UCSD-AML1 (cell line): ENCODE data around the gene EPB41L4B.
"Not testable (repeated sequence)": the region's sequence is repeated elsewhere in the genome, so short reads cannot be mapped to it uniquely, and the experiment has no call there.

ENCODE experiments used
- DNase-seq: peaks from one replicate; lab custom pipeline; 2025; ENCODE audit not compliant: unreplicated experiment; lab: John Stamatoyannopoulos, UW

Gene EPB41L4B

DNA sequence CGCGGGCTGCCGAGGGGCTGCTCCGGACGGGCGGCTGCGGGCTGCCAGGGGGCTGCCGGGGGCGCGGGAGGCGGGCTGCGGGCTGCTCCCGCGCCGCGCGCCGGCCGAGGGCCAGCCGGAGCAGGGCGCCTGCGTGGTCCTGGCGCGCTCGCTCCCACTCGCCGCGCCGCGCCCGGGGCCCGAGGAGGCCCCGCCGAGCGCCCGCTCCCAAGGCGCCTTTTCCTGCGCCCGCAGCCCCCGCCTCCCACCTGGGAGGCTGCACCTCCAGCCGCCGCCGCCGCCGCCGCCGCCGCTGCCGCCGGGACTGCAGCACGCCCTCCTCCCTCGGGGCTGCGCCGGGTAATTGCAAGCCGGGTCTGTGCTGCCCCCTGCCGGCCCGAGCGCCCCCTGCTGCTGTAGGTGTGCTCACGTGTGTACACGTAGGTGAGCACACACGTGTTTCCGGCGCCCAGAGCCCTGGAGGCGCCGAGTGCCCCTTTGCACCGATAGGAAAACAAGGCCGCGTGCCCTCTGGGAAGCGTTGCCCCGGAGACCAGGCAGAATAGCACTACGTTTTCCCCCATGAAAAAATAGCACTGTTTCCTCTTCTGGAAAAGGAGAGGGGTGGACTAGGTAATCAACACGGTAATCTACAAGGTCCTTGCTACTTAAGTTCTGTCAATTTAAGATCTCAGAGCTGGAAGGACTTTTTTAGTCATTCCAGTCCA lies at the start of gene EPB41L4B:
Gene EPB41L4B (minus strand): TSS at position 318 of the 707 bp plus-strand sequence. CDS start 613 bp downstream, outside the sequence.
- peak; percentile 76 for DNase-seq

DNA sequence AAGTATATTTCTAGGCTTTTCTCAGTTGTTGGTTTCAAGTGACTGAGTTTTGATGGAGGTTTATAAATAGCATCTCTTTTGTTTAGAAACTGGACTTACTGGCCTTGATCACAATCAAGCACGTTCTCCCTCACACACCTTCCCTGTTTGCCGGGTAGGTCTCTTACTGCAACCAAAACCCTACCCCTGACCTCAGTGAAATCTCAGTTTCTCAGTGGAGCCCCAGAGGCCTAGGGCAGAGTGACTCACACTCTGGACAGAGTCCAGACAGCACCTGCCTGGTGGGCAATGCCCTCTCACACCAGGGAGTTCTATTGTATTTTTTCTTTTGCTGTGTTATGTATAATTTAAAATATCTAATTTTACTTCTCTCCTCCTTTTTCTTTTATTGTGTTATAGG lies 48.4 kb upstream of the EPB41L4B start:
- DNase-seq = no peak

DNA sequence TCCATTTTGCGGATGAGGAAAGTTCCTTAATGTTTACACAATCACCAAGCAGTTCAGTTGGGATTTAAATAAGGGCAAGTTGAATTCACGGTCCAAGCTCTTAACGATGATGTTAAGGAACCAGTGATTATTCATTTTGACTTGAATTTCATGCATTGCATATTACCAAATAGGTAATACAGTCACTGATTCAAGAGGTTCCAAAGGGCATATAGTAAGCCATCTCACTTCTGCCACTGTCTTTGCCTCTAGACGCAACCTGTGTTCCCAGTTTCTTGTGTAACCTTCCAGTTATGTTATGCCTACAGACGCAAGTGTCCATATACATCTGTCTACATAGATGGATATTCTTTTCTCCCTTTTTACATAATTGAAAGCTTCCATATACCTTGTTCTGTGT lies 39.9 kb upstream of the EPB41L4B start:
- DNase-seq = no peak

DNA sequence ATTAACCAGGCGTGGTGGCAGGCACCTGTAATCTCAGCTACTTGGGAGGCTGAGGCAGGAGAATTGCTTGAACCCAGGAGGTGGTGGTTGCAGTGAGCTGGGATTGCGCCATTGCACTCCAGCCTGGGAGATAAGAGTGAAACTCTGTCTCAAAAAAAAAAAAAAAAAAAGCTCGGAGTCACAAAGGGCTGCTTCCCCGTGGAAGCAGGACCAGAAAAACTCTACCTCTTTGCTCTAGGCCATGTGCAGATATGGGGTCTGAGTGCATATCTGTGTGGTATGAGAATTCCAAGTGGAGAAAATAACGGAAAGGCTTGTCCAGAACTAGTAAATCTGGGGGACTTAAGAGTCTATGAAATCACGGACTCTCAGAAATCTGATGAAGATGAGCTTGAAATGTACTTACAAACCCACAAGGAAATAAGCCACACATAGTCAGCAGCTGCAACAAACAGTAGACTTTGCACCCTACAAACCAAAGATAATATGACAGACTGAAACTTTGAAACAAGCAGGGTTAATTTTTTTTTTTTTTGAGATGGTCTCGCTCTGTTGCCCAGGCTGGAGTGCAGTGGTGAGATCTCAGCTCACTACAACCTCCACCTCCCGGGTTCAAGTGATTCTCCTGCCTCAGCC lies 38.2 kb upstream of the EPB41L4B start:
- DNase-seq = not testable (repeated sequence)

DNA sequence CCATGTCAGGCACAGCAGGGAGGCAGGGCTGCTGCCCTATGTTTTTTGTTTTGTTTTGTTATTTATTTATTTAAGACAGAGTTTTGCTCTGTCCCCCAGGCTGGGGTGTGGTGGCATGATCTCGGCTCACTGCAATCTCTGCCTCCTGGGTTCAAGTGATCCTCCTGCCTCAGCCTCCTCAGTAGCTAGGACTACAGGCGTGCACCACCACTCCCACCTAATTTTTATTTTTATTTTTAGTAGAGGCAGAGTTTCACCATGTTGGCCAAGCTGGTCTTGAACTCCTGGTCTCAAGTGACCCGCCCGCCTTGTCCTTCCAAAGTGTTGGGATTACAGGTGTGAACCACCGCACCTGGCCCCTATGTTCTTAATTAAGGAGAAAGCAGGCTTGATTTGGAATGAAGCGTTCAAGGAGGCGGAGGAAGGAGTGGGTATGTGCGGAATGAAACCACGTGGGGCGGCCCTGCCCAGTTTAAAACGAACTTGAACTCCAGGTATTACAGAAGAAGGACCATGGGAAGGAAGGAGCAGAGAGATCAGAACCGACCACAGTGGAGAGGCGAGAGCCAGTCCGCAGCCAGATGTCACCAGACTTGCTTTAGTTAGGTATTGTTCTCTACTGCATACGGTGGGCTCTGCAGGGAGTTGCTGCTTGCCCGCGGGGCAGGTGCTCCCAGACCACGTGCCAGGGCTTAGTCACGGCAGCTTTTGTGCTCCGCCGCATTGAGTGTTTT lies 34.9 kb upstream of the EPB41L4B start:
- no peak for DNase-seq

DNA sequence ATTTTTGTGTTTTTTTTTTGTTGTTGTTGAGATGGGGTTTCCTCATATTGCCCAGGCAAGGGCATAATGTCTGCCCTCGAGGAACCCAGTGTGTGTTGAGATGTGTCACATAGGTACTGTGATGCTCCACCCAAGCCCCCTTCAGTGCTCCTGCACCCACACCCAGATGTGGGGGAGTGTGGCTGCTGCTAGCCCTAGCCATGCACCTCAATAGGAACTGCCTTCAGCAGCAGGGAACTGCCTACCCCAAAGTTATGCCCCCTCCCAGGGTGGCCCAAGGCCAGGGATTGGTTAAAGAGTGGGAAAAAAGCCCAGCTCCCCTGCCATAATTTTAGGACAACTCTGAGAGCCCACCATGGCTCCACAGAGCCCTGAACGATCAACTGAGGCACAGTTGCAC lies 33.3 kb upstream of the EPB41L4B start:
- no peak for DNase-seq

DNA sequence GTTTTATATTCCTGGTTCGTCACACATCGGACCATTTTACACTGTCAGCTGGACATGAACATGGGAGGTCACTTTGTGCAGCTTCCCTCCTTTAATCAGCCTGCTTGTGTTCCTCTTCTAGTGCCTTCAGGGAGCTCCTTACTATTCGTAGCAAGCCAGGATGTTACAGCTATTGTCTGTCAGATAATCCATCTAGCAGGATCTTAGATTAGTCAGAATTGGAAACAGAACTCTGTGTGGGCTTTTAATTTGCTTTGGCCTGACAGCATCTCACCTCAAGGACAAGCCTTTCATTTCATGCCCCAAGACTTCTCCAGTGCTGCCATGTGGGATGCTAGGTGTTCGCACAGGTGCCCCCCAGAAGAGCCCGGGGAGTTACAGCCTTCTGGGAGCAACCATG lies 30.2 kb upstream of the EPB41L4B start:
- no peak for DNase-seq

DNA sequence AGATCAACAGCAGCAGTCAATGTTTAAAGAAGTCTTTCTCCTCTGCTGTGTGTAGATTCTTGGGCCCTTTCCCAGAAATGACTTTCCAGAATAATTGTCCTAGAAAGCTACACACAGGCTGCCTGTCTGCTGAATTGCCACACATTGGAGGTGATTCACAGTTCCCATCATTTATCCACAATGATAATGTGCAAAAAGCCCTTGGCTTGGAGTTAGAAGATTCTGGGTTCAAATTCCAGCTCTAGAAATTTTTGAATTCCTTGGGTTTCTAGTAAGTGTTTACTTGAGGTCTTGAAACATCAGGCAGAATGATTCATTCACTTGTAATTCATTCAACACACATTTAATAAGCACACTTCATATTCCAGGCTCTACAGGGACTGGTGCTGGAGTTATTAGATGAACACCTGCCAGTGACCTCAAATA lies 28.6 kb upstream of the EPB41L4B start:
- no peak for DNase-seq

DNA sequence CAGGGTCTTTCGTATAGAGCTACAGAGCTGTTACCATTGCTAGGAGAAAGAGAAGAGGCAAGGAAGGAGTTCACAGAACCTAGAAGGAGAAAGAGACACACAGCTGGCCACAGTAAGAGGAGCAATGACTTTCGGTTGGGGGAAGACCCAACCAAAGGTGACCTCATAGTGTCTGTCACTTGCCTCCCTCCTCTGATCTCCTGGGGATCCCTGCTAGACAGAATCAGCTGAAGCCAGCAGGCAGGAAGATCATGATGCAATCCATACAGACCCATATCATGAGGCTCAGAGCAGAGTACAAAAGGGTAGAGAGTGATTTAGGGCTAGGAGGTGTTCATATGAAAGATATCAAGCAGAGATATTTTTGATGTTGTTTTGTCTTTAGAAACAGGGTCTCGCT lies 26.0 kb upstream of the EPB41L4B start:
- DNase-seq = no peak

DNA sequence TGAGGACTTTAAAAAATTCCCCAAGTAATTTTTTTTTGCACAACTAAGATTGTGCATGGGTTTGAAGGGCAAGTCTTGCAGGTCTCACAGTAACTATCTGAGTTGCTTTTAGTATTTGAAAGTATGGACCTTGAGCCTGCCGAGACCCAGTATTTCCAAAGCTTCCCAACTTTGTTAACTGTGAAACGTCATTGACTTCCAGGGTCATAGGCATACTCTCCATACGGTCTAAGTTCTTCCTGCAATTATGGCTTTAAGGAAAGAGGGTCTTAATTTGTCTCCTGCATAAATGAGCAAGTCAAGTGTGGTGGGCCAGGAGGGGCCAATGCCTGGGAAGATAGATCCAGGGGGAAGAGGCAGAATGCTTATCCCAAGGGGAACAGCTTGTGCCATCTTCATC lies 24.0 kb upstream of the EPB41L4B start:
- no peak for DNase-seq

DNA sequence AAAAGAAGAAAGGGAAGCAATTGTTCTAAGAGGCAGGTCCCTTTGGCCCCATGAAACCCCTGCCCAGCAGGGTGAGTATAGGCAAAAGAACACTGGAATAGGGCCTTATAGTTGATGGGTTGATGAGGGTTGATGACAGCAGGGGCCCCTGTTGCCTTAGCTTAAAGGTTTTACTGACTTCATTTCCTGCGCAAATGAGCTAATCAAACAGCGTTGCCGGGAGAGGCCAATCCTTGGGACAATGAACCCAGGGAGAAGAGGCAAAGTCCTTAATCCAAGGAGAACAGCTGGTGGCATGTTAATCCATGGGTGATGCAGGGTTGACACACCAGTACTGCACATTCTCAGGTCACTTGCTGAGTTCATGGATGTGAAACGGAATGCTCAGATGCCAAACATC lies 22.0 kb upstream of the EPB41L4B start:
- DNase-seq = no peak

DNA sequence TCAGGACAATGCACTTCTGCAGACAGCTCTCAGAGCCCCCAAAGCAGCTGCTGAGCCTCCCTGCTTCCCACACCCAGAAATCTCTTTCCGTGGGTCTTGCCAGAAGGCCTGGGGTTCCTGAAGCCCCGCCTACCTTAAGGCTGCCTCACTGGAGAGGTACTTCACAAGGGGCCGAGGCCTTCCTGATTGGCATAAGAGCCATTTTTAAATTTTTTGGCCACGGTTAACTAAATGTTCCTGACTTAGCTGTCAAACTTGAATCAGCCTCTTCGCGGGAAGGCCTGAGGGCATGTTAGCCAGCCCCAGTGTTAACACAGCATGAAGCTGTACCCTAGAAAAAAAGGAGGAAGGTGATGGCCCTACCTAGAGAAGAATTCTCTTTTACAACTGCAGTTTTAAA lies 20.7 kb upstream of the EPB41L4B start:
- DNase-seq = no peak

DNA sequence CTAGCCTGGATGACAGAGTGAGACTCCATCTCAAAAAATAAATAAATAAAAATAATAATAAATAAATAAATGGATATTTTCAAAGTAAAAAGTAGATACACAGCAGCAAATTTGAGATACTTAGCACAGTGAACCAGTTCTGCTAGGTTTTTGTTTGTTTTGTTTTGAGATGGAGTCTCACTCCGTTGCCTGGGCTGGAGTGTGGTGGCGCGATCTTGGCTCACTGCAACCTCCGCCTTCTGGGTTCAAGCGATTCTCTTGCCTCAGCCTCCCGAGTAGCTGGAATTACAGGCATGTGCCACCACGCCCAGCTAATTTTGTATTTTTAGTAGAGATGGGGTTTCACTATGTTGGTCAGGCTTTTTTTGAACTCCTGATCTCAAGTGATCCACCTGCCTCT lies 20.1 kb upstream of the EPB41L4B start:
- not testable (repeated sequence) for DNase-seq

DNA sequence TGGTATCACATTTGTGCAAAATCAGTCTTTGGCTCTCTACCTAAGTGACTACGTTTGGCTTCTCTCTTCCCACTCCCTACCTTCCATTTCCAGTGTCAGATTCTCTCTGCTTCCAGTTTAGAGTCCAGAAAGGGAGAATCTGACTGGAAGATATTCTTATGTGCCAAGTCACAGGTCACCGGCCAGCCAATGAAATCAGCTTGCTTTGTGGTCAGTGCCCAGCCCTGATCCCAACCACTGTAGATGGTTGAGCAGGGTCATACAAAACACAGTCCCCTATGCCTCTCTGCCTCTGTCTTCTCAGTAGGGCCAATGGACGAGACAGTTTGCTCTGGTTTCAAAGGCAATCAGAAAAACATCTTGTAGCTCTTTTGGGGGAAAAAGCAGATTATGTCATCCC lies 15.6 kb upstream of the EPB41L4B start:
- DNase-seq = no peak

DNA sequence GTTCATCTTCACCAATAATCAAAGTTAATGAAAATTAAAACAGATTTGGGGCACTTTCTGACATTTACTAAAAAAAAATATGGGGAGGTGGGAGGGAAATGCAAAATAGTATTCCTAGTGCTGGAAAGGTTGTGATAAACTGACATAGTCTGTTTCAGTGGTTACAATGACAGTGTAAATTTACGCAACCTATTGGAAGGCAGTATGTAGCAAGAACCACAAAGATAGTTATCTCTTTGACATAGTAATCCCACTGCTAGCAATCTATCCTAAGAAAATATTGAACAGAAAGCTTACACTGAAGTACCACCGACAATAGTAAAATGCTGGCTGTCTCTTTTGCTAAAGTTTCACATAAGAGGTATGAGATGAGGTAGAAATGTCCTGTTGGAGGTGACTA lies 15.1 kb upstream of the EPB41L4B start:
- no peak for DNase-seq

DNA sequence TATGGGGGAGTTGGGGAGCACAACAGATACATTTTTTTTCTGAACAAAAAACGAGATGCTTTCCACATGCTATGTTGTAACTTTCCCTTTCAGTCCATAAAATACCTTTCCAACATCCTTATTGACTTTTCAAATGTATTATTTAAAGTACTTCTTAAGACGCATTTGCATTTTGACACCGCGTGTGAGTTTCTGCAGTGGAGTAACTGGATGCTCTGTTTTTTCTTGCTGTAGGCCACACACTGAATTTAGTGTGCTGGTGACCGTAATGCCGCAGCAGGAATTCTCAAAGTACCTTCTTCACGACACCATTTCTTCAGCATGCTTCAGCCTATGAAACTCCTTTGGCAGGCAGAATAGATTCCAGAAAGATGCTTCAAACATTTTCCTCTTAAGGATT lies 14.3 kb upstream of the EPB41L4B start:
- DNase-seq = no peak

DNA sequence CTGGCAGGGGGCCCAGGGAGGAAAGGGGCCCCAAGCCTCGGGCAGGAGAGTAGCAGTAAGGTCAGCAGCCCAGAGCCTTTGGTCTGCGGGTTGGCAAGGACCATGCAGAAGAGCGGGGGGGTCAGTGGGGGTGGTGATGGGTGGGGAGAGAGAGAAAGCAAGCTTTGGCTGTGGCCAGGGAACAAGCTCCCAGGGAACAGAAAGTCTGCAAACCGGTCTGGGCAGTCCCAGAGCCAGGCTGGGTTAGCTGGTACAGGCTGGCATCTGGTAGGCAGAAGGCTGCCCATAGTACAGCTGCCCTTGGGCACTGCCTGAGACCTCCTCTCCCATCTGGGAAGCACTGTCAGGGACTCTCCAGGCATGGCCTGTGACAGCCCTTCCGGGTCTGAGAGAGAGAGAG lies 10.5 kb upstream of the EPB41L4B start:
- DNase-seq = no peak

DNA sequence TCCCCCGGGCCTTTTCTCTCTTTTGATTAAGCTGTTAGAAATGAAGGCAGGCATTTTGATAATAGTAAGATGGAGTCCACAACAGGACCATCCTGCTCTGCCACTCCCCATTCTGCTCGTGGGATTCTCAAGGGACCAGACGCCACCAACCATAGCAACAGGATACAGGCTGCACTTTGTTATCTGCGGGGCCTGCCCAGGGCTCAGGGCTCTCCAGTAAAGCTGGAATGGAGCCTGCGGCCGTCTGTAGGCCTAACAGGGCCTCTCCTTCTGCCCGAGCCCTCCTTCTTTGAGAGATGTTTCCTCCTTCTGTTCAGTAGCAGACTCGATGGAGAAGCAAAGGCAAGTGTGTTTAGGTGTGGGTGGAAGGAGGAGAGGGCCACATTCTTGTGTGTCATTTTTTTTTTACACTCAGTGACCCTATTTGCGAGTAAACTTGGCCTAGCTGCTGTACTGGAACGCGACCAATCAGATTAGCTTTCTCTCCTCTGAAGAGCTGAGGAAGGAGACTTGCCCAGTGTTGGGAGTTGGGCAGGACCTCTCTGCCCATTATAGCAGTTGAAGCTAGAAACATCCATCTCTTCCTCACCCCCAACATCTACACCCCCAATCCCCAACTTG lies 8.9 kb upstream of the EPB41L4B start:
- no peak for DNase-seq

DNA sequence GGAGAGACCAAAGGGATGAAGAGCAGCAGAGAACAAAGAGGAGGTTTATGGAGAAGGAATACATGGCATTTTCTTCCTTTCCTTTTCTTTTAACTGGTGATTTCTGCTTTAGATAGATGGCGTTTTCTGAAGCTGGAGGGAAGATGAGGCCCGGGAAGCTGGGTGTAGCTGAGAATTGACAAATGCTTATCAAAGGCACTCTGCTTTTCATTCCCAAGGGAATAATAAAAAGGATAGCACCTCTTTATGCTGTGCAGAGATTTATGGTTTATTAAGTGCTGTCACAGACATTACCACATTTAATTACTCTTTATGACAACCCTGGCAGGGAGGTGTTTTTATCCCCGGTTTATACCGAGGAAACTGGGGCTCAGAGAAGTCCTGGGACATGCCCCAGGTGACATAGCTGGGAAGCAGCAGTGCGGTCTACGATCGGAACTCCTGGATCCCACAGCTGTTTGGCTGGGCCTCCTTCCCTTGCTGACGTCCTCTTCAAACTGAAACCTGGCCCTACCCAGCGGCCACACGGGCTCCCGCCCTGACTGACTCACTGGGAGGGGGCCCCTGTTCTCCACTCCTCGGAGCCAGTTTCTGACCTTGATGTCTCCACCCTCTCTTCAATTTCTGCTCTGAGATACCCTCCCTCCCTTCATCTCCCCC lies 8.2 kb upstream of the EPB41L4B start:
- DNase-seq = no peak

DNA sequence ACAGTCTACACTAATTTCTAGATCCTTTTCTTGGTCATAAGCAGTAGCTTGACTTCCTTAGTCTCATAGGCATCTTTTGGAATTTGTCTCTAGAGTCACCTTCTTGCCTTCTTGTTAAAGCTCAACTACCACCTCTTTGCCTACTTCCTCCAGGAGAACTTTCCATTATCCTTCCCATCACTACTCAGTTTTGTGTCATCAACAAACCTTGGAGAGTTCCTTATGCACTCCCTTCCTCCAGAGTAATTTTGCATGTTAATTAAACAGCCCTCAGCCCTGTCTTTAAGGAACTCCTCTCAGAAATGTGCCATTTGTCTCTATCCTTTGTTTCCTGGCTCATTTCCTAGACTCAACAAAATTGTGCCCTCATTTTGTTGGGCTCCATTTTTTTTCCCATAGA lies 4.2 kb upstream of the EPB41L4B start:
- no peak for DNase-seq

DNA sequence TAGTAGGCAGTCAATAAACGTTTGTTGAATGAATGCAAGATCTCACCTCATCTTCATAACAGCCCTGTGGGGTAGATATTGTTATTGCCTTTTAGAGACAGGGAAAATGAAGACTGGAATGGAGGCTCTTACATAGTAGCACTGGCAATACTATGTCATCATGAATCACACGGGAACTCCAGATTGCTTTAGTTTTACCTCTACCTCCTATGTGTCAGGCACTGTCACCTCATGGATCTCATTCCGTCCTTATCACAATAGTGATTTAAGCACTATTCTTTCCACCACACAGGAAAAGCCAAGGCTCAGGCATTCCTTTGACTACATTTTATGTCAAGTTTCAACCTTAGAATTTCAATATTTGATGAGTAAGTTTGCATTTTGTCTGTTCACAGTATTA lies 2.9 kb upstream of the EPB41L4B start:
- no peak for DNase-seq
